ENCODE data around the gene DTWD2. TPM values are rescaled to one million over a fixed set of nuclear protein-coding genes. Genes with fewer than 3 reads are reported as not detected.

Gene DTWD2
- total and polyA plus RNA-seq, 2 experiments from 2014 or later = 4.1 to 15.4 TPM

- TF ChIP-seq ETS1 (IDR thresholded peaks at IDR 0.05) = no peak
- no peak for TF ChIP-seq REST (IDR thresholded peaks at IDR 0.05; ENCODE audit: unreplicated experiment)
- no peak for TF ChIP-seq JUNB (IDR thresholded peaks at IDR 0.05; ENCODE audit: unreplicated experiment)
- TF ChIP-seq POLR2AphosphoS5 (IDR thresholded peaks at IDR 0.05; ENCODE audit: low read depth) = no peak
- TF ChIP-seq ZNF331 (CRISPR knock-in tag; IDR thresholded peaks at IDR 0.05; ENCODE audit: low read depth) = no peak
- TF ChIP-seq NANOG (IDR thresholded peaks at IDR 0.05; ENCODE audit: borderline replicate concordance) = no peak
- no peak for TF ChIP-seq EZH2 (IDR thresholded peaks at IDR 0.05; ENCODE audit: low read depth, unreplicated experiment)
- no peak for TF ChIP-seq CTCF (conservative IDR thresholded peaks at IDR 0.05; ENCODE audit: low read depth in 2 of 2)
- TF ChIP-seq CREB1 (CRISPR knock-in tag; IDR thresholded peaks at IDR 0.05; ENCODE audit: low read depth) = no peak
These were observed 194.7 kb downstream of the DTWD2 start (continued) for GRCh38 chr5:118793652-118794051.

- Histone ChIP-seq H3K79me2 (replicated peaks; ENCODE audit: insufficient read depth) (no peaks in the 10 kb centered on the region), H3K9me2 (ENCODE audit: insufficient read depth) (peaks cover 5% of the 10 kb centered on the region; the same call in 1 of the 2 replicates), H3K4me3 (no peak overlapping the region), H4K20me1 (replicated peaks; ENCODE audit: insufficient read depth) (no peaks in the 10 kb centered on the region), H2AFZ (no peak overlapping the region), H3K4me1 (ENCODE audit: insufficient read depth) (peaks cover 10% of the 10 kb centered on the region), H3F3A (replicated peaks; ENCODE audit: low read depth) (no peaks in the 10 kb centered on the region), H3K27me3 (ENCODE audit: insufficient read depth) (no peaks in the 10 kb centered on the region), H3K36me3 (ENCODE audit: insufficient read depth) (no peaks in the 10 kb centered on the region), H3K4me2 (no peak overlapping the region), H3K27ac (ENCODE audit: low read depth) (no peak overlapping the region)
- no peak overlapping the region for H3K27ac Mint-ChIP-seq
- H3K36me3 Mint-ChIP-seq (ENCODE audit: low read depth) = peaks cover 4% of the 10 kb centered on the region; the same call in 1 of the 3 replicates
- H3K9me3 Mint-ChIP-seq = no peaks in the 10 kb centered on the region
- ATAC-seq (no peak), DNase-seq (ENCODE audit: low spot score) (no peak)
- H3K27me3 Mint-ChIP-seq (ENCODE audit: insufficient read depth, low read depth, poor library complexity) = no peaks in the 10 kb centered on the region
- no peak for TF ChIP-seq JUNB (IDR thresholded peaks at IDR 0.05; ENCODE audit: unreplicated experiment)
- TF ChIP-seq ETS1 (IDR thresholded peaks at IDR 0.05) = no peak
- TF ChIP-seq EZH2phosphoT487 (IDR thresholded peaks at IDR 0.05; ENCODE audit: unreplicated experiment) = no peak
- no peak for TF ChIP-seq EZH2 (IDR thresholded peaks at IDR 0.05; ENCODE audit: low read depth, unreplicated experiment)
- peaks cover 21% of the 10 kb centered on the region for H3K4me1 Mint-ChIP-seq
- no peak overlapping the region for H3K4me3 Mint-ChIP-seq
These were observed 195.3 kb downstream of the DTWD2 start for GRCh38 chr5:118793091-118793490.
